CD8-positive, alpha-beta memory T cell (primary cell): ENCODE results near the gene ALDH9A1. TPM values are rescaled to one million over a fixed set of nuclear protein-coding genes. Genes with fewer than 3 reads are reported as not detected.

ENCODE experiments used
- CTCF ChIA-PET: fragments of 350-600 bp; sonication (Branson Sonifier 250); formaldehyde crosslinking; loops from one replicate; lab custom pipeline; 2021; ENCODE audit warnings: antibody characterized with exemption; lab: Charles Lee
- POLR2A ChIA-PET: fragments of 350-600 bp; sonication (Branson Sonifier 250); formaldehyde crosslinking; loops from one replicate; lab custom pipeline; 2021; ENCODE audit warnings: antibody characterized with exemption; lab: Charles Lee
- DNase-seq, 5 donors: peaks; one replicate each; pipeline versions ENCODE4 v3.0.0 to v3.0.0-alpha.2; 2020 to 2022; ENCODE audit warnings: mixed read lengths in 1 of 5
- H3K27ac ChIP-seq: one replicate; pipeline ENCODE4 v1.7.0; 2013; ENCODE audit warnings: low read depth, mild to moderate bottlenecking, low read length, moderate library complexity
- H3K27me3 ChIP-seq: 2 replicates; pipeline ENCODE4 v1.7.0; 2013; ENCODE audit warnings: low read length, mild to moderate bottlenecking; ENCODE audit not compliant: insufficient read depth, poor library complexity, severe bottlenecking
- H3K36me3 ChIP-seq: 2 replicates; pipeline ENCODE4 v1.7.0; 2013; ENCODE audit warnings: mild to moderate bottlenecking, low read length, moderate library complexity; ENCODE audit not compliant: insufficient read depth
- H3K4me1 ChIP-seq: 2 replicates; pipeline ENCODE4 v1.7.0; 2013; ENCODE audit warnings: mild to moderate bottlenecking, low read length, moderate library complexity; ENCODE audit not compliant: insufficient read depth
- H3K4me3 ChIP-seq: 2 replicates; pipeline ENCODE4 v1.7.0; 2013; ENCODE audit warnings: mild to moderate bottlenecking, low read length
- H3K9me3 ChIP-seq: 2 replicates; pipeline ENCODE4 v1.7.0; 2013; ENCODE audit warnings: mild to moderate bottlenecking, low read length
- H3K27ac Mint-ChIP-seq, 8 donors: one replicate each; pipeline ENCODE4 v1.8.0; 2020 to 2021; ENCODE audit warnings: mixed read lengths in 8 of 8, mild to moderate bottlenecking in 6 of 8, inconsistent platforms in 3 of 8, moderate library complexity in 3 of 8
- H3K27me3 Mint-ChIP-seq, 2 donors: one replicate each; pipeline ENCODE4 v1.8.0; 2020 to 2021; ENCODE audit warnings: mixed read lengths in 2 of 2, mild to moderate bottlenecking in 1 of 2, moderate library complexity in 1 of 2
- H3K36me3 Mint-ChIP-seq, 3 donors: one replicate each; pipeline ENCODE4 v1.8.0; 2020 to 2021; ENCODE audit warnings: mixed read lengths in 3 of 3, inconsistent platforms in 1 of 3, mild to moderate bottlenecking in 1 of 3
- H3K4me1 Mint-ChIP-seq, 3 donors: one replicate each; pipeline ENCODE4 v1.8.0; 2020 to 2021; ENCODE audit warnings: mixed read lengths in 3 of 3, inconsistent platforms in 1 of 3, mild to moderate bottlenecking in 1 of 3
- H3K4me3 Mint-ChIP-seq, 7 donors: one replicate each; pipeline ENCODE4 v1.8.0; 2020 to 2021; ENCODE audit warnings: mixed read lengths in 7 of 7, mild to moderate bottlenecking in 6 of 7, moderate library complexity in 4 of 7, inconsistent platforms in 2 of 7
- H3K9me3 Mint-ChIP-seq, 5 donors: one replicate each; pipeline ENCODE4 v1.8.0; 2020 to 2022; ENCODE audit warnings: mixed read lengths in 5 of 5, mild to moderate bottlenecking in 3 of 5, moderate library complexity in 2 of 5, inconsistent platforms in 1 of 5
- polyA plus RNA-seq: library from polyadenylated mRNA; unstranded; fragments of 300-500 nt; fragmentation: Illumina TruSeq; gene quantifications from one replicate; pipeline ENCODE4 v1.2.3, GENCODE V29; 2021
- total RNA-seq, 2 experiments: library from RNA; stranded (reverse); gene quantifications; one replicate each; pipeline ENCODE4 v1.2.3, GENCODE V29; 2021

ALDH9A1 gene
- total and polyA plus RNA-seq, 3 experiments from 2014 or later, result 42.9 to 101 (median 44.4) TPM

DNA sequence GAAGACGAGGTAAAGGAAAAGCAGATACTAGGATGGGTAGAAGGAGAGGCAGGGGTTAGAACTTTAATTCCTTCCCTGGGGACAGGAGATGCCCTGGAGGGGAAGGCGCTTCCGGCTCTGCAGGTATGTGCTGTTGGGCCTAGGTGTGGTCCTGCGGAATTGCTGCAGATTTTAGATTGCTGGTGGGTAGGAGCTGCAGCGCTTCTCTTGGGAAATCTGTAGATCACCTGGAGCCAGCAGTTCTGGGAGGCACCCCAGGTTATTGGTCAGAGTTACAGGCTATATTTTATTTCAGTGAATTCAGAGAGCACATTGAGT, 66.3 kb downstream of the ALDH9A1 start:
- POLR2A ChIA-PET, result interaction anchor here (0.6 kb wide), 1 partner anchor 63 kb away, joined by 13 read pairs; no protein-coding TSS in a partner anchor
- Mint-ChIP-seq H3K4me1 (peaks cover 14 to 36% (median 22%) of the 10 kb centered on the region in 3 donors), H3K4me3 (no peak overlapping the region), H3K36me3 (peaks cover 0 to 13% (median 7%) of the 10 kb centered on the region in 3 donors), H3K27ac (no peak overlapping the region), H3K9me3 (no peaks in the 10 kb centered on the region), H3K27me3 (peaks cover 0 to 1% of the 10 kb centered on the region in 2 donors)
- Histone ChIP-seq H3K4me3 (peak overlapping the region; percentile 96), H3K4me1 (peaks cover 13% of the 10 kb centered on the region), H3K27ac (peak overlapping the region; percentile 92), H3K36me3 (no peaks in the 10 kb centered on the region), H3K9me3 (no peaks in the 10 kb centered on the region), H3K27me3 (no peaks in the 10 kb centered on the region)
- DNase-seq, result no peak
- CTCF ChIA-PET, result interaction anchor here (2.0 kb wide), 1 partner anchor 239 kb away, joined by 7 read pairs; no protein-coding TSS in a partner anchor

- no peak overlapping the region for H3K27ac Mint-ChIP-seq
- no peaks in the 10 kb centered on the region for H3K36me3 ChIP-seq
- POLR2A ChIA-PET, result interaction anchor here (0.6 to 1.8 kb wide), 3 partner anchors 64 to 138 kb away, joined by 5 to 13 read pairs (median 10); partner anchors contain the start of gene ALDH9A1
These were observed 66.8 kb downstream of the ALDH9A1 start for GRCh38 chr1:165631342-165632151.

DNA sequence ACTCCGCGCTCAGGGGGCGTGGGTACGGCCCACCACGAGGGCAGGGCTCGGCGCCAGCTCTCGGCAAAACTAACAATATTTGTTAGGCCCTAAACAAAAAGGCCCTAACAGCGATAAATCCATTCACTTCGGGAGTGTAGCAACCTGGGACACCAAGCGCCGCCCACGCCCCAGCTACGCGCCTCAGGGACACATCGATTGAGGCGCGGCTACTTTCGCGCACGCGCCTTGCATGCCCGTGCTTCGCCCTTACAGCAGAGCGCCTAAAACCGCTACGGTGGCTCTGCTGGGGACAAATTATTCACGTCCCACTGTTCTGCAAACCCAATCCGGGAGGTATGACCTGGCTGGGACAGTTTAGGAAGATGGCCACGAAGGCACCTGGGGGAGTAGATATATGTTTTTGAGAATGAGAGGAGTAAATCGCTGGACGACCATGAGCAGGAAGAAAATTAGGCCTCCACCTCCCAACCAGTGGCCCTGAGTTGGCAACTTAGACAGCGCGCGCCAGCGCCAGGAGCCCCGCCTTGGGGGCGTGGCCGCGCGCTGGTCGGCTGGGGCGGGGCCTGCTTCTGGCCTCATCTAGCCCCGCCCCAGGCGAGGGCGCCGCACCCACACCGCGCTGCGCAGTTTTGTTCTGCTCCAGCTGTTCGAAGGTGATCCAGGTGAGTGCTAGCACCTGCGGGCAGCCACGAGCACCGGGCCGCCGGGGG, 67.6 kb downstream of the ALDH9A1 start, which contains the start of gene MGST3:
Gene MGST3, plus strand, starts transcription at position 606 of the 713 bp plus-strand sequence. CDS start 18,614 bp downstream, outside the sequence.
- CTCF ChIA-PET, result interaction anchor here (0.6 to 2.0 kb wide), 7 partner anchors 15 to 237 kb away, joined by 3 to 7 read pairs (median 3); partner anchors contain the start of gene ALDH9A1
- Mint-ChIP-seq H3K27me3 (peaks cover 0 to 1% of the 10 kb centered on the region in 2 donors), H3K9me3 (no peaks in the 10 kb centered on the region), H3K4me1 (peaks cover 14 to 28% (median 18%) of the 10 kb centered on the region in 3 donors), H3K36me3 (peaks cover 0 to 4% (median 4%) of the 10 kb centered on the region in 3 donors), H3K27ac (peak within 1 kb of the TSS in 1 of 8 donors; percentile 82), H3K4me3 (no peak within 1 kb of the TSS)
- no peaks in the 10 kb centered on the region for H3K9me3 ChIP-seq
- POLR2A ChIA-PET, result interaction anchor here (0.6 to 1.8 kb wide), 4 partner anchors 28 to 139 kb away, joined by 4 to 10 read pairs (median 5); partner anchors contain the start of gene ALDH9A1
- H3K4me3 ChIP-seq, result peak within 1 kb of the TSS; percentile 96
- no peaks in the 10 kb centered on the region for H3K36me3 ChIP-seq
- peak within 1 kb of the TSS; percentile 92 for H3K27ac ChIP-seq
- peaks cover 13% of the 10 kb centered on the region for H3K4me1 ChIP-seq
- no peaks in the 10 kb centered on the region for H3K27me3 ChIP-seq
- peak; percentile 85 to 96 (median 91) for DNase-seq

More at GRCh38 chr1:165631342-165632151, 66.8 kb downstream of the ALDH9A1 start:
- Histone ChIP-seq H3K4me3 (peak overlapping the region; percentile 96), H3K9me3 (no peaks in the 10 kb centered on the region), H3K27ac (peak overlapping the region; percentile 92), H3K27me3 (no peaks in the 10 kb centered on the region), H3K4me1 (peaks cover 13% of the 10 kb centered on the region)
- H3K4me1 Mint-ChIP-seq, result peaks cover 14 to 31% (median 22%) of the 10 kb centered on the region in 3 donors
- DNase-seq, result peak in 3 of 5 donors; percentile 7 to 54 (median 14)
- H3K27me3 Mint-ChIP-seq, result peaks cover 0 to 1% of the 10 kb centered on the region in 2 donors
- peaks cover 0 to 7% (median 7%) of the 10 kb centered on the region in 3 donors for H3K36me3 Mint-ChIP-seq
- no peaks in the 10 kb centered on the region for H3K9me3 Mint-ChIP-seq
- CTCF ChIA-PET, result interaction anchor here (1.0 to 2.0 kb wide), 5 partner anchors 14 to 238 kb away, joined by 3 to 7 read pairs (median 3); partner anchors contain the start of gene ALDH9A1
- H3K4me3 Mint-ChIP-seq, result no peak overlapping the region

DNA sequence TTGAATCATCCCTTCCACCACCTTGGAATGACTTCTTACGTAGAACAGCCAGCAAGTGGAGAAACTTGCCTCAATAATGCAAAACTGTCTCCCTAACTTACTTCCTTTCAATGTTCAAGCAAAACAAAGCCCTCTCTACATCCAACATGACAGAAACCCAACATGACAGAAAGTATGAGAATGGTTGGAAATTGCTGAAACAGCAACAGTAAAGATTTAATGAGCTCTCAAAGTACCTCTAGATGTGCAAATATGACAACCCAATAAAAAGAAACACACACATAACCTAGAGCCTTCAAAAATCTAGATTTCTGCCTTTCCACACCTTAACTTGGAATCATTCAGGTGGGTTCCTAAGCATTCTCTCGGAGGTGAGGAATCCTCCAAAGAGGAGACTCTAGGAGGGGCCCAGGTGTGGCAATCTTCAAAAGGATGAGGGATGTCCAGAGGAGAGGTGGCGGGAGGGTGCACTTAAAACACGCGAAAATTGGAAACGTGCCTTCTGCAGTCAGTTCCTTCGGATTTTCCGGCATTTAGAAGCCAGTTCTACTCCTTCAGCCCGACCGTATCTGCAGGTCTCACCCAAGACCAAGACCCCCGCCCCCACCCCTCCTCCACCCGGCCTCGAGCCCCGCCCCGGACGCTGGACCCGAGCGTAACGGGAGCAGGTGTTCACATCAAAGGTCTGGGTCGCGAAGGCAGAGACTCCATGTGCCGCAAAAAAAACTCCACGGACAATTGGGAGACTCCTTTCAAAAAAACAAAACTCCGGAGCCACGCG, 68.3 kb downstream of the ALDH9A1 start:
- CTCF ChIA-PET, result interaction anchor here (0.6 to 1.5 kb wide), 6 partner anchors 15 to 68 kb away, joined by 3 to 4 read pairs (median 3); partner anchors contain the start of gene ALDH9A1
- DNase-seq, result peak in 1 of 5 donors; percentile 3

DNA sequence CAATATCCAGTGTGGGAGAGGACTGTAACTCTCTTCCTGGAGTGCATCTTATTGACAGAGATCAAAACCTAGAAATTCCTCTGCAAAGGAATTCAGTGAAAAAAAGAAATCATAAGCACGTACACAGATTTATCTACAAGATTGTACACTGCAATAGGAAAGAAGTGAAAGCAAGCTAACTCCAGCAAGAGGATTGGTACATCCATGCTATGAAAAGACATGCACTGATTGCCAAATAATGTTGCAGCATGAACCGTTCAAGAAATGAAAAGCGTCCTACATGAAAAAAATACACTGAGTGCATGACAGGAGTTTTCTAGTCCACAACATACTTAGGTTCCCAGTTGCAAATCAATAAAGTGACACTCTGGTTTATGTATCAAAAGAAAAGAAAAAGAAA, 69.2 kb downstream of the ALDH9A1 start:
- Mint-ChIP-seq H3K4me3 (peak overlapping the region in 6 of 7 donors; percentile 0 to 49 (median 5)), H3K36me3 (no peaks in the 10 kb centered on the region), H3K9me3 (no peaks in the 10 kb centered on the region), H3K4me1 (peaks cover 7 to 12% (median 7%) of the 10 kb centered on the region in 3 donors), H3K27me3 (peaks cover 4 to 5% of the 10 kb centered on the region in 2 donors), H3K27ac (peak overlapping the region in 1 of 8 donors; percentile 26)
- POLR2A ChIA-PET, result no interaction called here
- H3K9me3 ChIP-seq, result no peaks in the 10 kb centered on the region
- no peaks in the 10 kb centered on the region for H3K27me3 ChIP-seq
- CTCF ChIA-PET, result no interaction called here
- no peak overlapping the region for H3K27ac ChIP-seq
- H3K36me3 ChIP-seq, result no peaks in the 10 kb centered on the region
- H3K4me3 ChIP-seq, result no peak overlapping the region
- no peak for DNase-seq
- H3K4me1 ChIP-seq, result peaks cover 13% of the 10 kb centered on the region

More for the DNA sequence above, 68.3 kb downstream of the ALDH9A1 start:
- Mint-ChIP-seq H3K27ac (peak overlapping the region in 2 of 8 donors; percentile 2 to 82), H3K27me3 (peaks cover 0 to 1% of the 10 kb centered on the region in 2 donors), H3K36me3 (no peaks in the 10 kb centered on the region), H3K9me3 (no peaks in the 10 kb centered on the region), H3K4me3 (no peak overlapping the region), H3K4me1 (peaks cover 11 to 21% (median 12%) of the 10 kb centered on the region in 3 donors)
- H3K36me3 ChIP-seq, result no peaks in the 10 kb centered on the region
- H3K4me3 ChIP-seq, result peak overlapping the region; percentile 96
- POLR2A ChIA-PET, result interaction anchor here (0.6 to 1.8 kb wide), 4 partner anchors 29 to 140 kb away, joined by 4 to 10 read pairs (median 5); partner anchors contain the start of gene ALDH9A1
- peaks cover 13% of the 10 kb centered on the region for H3K4me1 ChIP-seq
- no peaks in the 10 kb centered on the region for H3K9me3 ChIP-seq
- H3K27ac ChIP-seq, result peak overlapping the region; percentile 92
- H3K27me3 ChIP-seq, result no peaks in the 10 kb centered on the region

DNA sequence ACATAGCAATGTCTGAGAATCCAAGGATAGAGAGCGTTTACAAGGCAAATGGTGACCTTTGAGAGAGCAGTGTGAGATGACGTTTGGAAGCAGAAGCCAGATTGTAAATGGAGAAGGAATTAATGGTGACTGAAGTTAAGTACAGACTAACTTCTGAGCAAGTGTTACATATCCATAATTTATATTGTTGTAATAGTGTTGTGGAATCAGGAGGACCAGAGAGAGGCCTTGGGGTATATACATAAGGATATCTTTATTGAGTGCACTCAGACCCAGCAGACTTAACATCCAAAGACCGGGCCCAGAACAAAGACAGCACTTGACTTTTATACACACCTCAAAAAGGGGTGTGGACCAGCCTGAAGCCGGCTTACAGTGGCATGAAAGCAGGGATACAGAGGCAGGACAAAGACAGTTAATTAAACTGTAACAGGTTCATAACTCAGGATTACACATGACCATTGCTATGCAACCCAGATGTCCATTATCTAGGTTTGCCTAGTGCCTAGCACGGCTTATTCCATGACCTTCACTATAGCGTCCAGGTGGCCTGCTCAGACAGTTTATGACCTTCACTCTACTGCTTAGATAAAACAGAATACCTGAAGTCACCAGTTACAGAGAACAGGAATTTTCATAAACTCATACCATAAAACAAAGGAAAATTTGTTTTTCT, 70.1 kb downstream of the ALDH9A1 start:
- POLR2A ChIA-PET, result no interaction called here
- Histone ChIP-seq H3K9me3 (no peaks in the 10 kb centered on the region), H3K27me3 (no peaks in the 10 kb centered on the region), H3K36me3 (no peaks in the 10 kb centered on the region), H3K4me3 (no peak overlapping the region), H3K4me1 (peaks cover 13% of the 10 kb centered on the region), H3K27ac (no peak overlapping the region)
- no peak overlapping the region for H3K27ac Mint-ChIP-seq
- H3K9me3 Mint-ChIP-seq, result no peaks in the 10 kb centered on the region
- peaks cover 4 to 5% of the 10 kb centered on the region in 2 donors for H3K27me3 Mint-ChIP-seq
- peak overlapping the region in 2 of 7 donors; percentile 34 to 44 for H3K4me3 Mint-ChIP-seq
- H3K36me3 Mint-ChIP-seq, result no peaks in the 10 kb centered on the region
- H3K4me1 Mint-ChIP-seq, result peaks cover 0 to 5% (median 0%) of the 10 kb centered on the region in 3 donors
- CTCF ChIA-PET, result no interaction called here
- DNase-seq, result no peak
